Measurements from ENCODE around the gene COL4A5.

The COL4A5 gene

DNA sequence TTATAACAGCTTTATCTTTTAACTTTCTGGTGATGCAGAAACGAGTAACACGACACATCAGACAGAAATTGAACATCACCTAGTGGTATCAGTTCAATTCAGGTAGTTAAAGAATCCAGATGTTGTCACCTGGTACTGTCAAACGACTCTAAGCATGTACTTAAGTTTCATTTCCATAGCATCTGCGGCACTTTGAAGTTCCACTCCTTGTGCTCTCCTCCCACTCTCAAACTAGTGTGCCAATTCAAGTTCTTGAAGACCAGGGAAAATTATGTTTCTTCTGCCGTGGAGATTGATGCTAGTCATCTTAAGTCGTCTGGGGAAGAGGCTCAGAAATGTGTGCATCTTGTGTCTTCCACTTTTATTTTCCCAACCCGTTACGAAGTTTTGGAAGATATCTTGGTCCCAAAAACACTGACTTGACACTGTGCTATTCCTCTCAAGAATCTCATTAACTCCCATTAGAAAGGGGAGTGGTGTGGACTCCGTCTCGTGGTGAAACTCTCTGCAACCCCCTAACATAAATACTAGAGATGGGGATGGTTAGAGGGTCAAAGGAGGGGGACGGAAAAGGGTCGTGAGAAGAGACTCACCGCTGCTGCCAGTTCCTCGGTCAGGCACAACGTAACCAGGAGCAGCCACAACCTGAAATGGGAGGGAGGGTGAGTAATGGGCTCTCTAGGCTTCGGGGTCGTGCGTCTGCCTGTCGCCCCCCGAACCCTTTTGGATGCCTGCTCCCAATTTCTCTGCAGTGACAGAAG, 2.1 kb upstream of the COL4A5 start:
- no peak overlapping the region for H3K4me3 ChIP-seq (ENCODE audit: low read length)
- DNase-seq (ENCODE audit: low read depth): no peak
- TF ChIP-seq, protein P1, sequence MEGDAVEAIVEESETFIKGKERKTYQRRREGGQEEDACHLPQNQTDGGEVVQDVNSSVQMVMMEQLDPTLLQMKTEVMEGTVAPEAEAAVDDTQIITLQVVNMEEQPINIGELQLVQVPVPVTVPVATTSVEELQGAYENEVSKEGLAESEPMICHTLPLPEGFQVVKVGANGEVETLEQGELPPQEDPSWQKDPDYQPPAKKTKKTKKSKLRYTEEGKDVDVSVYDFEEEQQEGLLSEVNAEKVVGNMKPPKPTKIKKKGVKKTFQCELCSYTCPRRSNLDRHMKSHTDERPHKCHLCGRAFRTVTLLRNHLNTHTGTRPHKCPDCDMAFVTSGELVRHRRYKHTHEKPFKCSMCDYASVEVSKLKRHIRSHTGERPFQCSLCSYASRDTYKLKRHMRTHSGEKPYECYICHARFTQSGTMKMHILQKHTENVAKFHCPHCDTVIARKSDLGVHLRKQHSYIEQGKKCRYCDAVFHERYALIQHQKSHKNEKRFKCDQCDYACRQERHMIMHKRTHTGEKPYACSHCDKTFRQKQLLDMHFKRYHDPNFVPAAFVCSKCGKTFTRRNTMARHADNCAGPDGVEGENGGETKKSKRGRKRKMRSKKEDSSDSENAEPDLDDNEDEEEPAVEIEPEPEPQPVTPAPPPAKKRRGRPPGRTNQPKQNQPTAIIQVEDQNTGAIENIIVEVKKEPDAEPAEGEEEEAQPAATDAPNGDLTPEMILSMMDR (conservative IDR thresholded peaks at IDR 0.05; ENCODE audit: low read length): no peak

- TF ChIP-seq, protein P1 (conservative IDR thresholded peaks at IDR 0.05; ENCODE audit: low read length): no peak
- no peak within 1 kb of the TSS for H3K4me3 ChIP-seq (ENCODE audit: low read length)
- DNase-seq (ENCODE audit: low read depth): no peak
These were observed 1.5 kb upstream of the COL4A5 start, which contains the start of gene COL4A6 for GRCh38 chrX:108438110-108438623. Gene COL4A6, minus strand, starts transcription at chrX:108438422. Its CDS starts 226 bp downstream, at chrX:108438196.

DNA sequence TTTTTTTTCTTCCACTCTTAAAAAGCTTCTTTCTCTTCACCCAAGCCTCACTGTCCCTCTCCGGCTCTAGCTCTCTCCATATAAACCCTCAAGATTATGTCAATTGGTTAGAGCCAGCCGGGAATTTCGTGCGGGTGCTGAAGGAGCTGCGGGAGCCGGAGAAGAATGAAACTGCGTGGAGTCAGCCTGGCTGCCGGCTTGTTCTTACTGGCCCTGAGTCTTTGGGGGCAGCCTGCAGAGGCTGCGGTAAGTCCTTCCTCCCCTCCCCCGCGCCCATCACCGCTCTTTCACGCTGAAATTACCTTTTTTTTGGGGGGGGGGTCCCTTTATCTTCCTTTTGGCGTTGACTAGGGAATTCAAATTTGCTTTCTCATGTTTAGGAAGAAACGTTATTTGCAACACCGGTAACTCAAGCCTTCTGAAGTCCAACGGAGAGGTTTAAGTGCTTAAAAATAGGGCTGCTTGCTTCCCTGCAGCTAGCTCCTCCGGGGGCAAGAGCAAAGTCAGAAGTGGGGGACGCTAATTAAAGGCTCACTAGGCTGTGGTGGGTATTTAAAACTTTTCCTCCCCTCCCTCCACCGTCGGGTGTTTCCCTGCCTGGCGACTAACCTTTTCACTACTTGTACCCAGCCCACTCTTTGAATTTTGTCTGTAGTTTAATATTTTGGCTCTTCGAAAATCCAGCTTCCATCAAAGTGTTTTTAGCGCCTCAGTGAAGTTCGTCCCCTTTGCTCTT, 491 bp downstream of the COL4A5 start:
- H3K4me3 ChIP-seq (ENCODE audit: low read length): peak overlapping the region; percentile 54
- TF ChIP-seq, protein P1 (conservative IDR thresholded peaks at IDR 0.05; ENCODE audit: low read length): no peak
- DNase-seq (ENCODE audit: low read depth): peak; percentile 1

- TF ChIP-seq, protein P1 (conservative IDR thresholded peaks at IDR 0.05; ENCODE audit: low read length): no peak
- H3K4me3 ChIP-seq (ENCODE audit: low read length): no peak overlapping the region
- no peak for DNase-seq (ENCODE audit: low read depth)
These were observed 3.3 kb downstream of the COL4A5 start for GRCh38 chrX:108442901-108443464.

GRCh38 chrX:108447303-108447702, 7.7 kb downstream of the COL4A5 start:
- DNase-seq (ENCODE audit: low read depth): no peak
- no peak overlapping the region for H3K4me3 ChIP-seq (ENCODE audit: low read length)
- TF ChIP-seq, protein P1 (conservative IDR thresholded peaks at IDR 0.05; ENCODE audit: low read length): no peak

- TF ChIP-seq, protein P1 (conservative IDR thresholded peaks at IDR 0.05; ENCODE audit: low read length): no peak
- no peak overlapping the region for H3K4me3 ChIP-seq (ENCODE audit: low read length)
- DNase-seq (ENCODE audit: low read depth): no peak
These were observed 14.2 kb downstream of the COL4A5 start for GRCh38 chrX:108453841-108454240.
